Endothelial cell of umbilical vein (primary cell): ENCODE data around the gene DCDC2B.

ENCODE experiments used
- CTCF ChIP-seq, 2 donors: IDR thresholded peaks; 1 replicate in 1 of 2; 2 replicates in 1 of 2; pipeline ENCODE4 v1.5.1; 2011; ENCODE audit warnings: low read length in 2 of 2, mild to moderate bottlenecking in 2 of 2, moderate library complexity in 2 of 2, control low read depth in 1 of 2, inconsistent platforms in 1 of 2, low read depth in 1 of 2; ENCODE audit not compliant: insufficient read depth in 1 of 2; ENCODE audit errors: extremely low read depth in 1 of 2
- EZH2 ChIP-seq: IDR thresholded peaks from 2 replicates; pipeline ENCODE4 v1.6.1; 2012; ENCODE audit warnings: borderline replicate concordance, low read depth, mild to moderate bottlenecking, moderate library complexity, low read length, inconsistent platforms; ENCODE audit not compliant: severe bottlenecking
- FOS ChIP-seq: IDR thresholded peaks from 2 replicates; pipeline ENCODE4 v1.6.1; 2011; ENCODE audit warnings: mild to moderate bottlenecking, low read length, moderate library complexity, borderline replicate concordance; ENCODE audit not compliant: insufficient read depth
- GATA2 ChIP-seq: IDR thresholded peaks from 2 replicates; pipeline ENCODE4 v1.7.0; 2011; ENCODE audit warnings: low read depth, mild to moderate bottlenecking, moderate library complexity, mixed read lengths, low read length; ENCODE audit not compliant: insufficient read length, insufficient read depth
- JUN ChIP-seq: IDR thresholded peaks from 2 replicates; pipeline ENCODE4 v1.6.1; 2011; ENCODE audit warnings: borderline replicate concordance, low read depth; ENCODE audit not compliant: insufficient read length, insufficient read depth
- MAX ChIP-seq: IDR thresholded peaks from 2 replicates; pipeline ENCODE4 v1.6.1; 2011; ENCODE audit not compliant: insufficient read depth, insufficient read length
- MYC ChIP-seq: IDR thresholded peaks from one replicate; pipeline ENCODE4 v1.6.1; 2011; ENCODE audit warnings: mild to moderate bottlenecking, low read depth, low read length
- POLR2A ChIP-seq: IDR thresholded peaks from 2 replicates; pipeline ENCODE4 v1.6.1; 2012; ENCODE audit warnings: low read depth, mild to moderate bottlenecking, control low read depth, low read length
- POLR2AphosphoS5 ChIP-seq: IDR thresholded peaks from 2 replicates; pipeline ENCODE4 v1.6.1; 2012; ENCODE audit warnings: low read depth, mild to moderate bottlenecking, control low read depth, low read length, moderate library complexity; ENCODE audit not compliant: insufficient read depth

DNA sequence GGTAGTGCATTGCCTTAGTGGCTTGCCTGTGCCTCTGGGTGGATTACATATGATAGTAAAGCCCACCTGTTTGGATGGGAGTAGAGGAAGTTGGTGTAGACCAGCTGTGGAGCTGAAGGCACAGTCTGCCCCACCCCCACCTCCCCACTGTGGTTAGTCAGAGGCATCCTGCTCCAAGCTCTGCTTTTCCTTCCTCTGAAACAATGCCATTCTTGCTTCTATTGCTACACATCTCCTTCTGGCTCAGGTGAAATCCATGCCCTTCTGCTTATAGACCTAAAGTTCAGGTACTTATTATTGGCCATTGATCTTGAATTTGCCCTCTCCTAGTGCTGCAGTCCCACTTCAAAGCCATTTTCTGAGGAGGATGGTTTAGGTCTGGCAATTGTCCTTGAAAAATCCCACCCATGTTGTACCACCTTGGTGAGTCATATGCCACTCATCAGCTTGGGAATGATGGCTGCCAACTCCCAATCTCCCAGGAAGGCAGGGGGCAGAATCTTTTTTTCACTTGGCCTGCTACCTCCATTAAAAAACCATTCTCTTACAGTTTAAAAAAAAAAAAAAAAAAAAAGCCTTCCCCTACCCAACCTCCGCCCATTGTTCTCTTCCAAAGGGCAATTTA is 36.2 kb upstream of the DCDC2B start:
- no peak for TF ChIP-seq CTCF (IDR thresholded peaks at IDR 0.05; ENCODE audit: extremely low read depth in 1 of 2, insufficient read depth in 1 of 2, low read depth in 1 of 2, low read length in 2 of 2)
- no peak for TF ChIP-seq POLR2AphosphoS5
- TF ChIP-seq EZH2, result no peak
- no peak for TF ChIP-seq POLR2A
- TF ChIP-seq MAX, result no peak
- TF ChIP-seq JUN, result no peak
- peak; percentile 64 for TF ChIP-seq FOS
- TF ChIP-seq MYC, result no peak
- TF ChIP-seq GATA2, result no peak
